Astrocyte (in vitro differentiated cells and primary cell): ENCODE measurements around the gene SLC15A5. TPM values are rescaled to one million over a fixed set of nuclear protein-coding genes. Genes with fewer than 3 reads are reported as not detected.

Source experiments
- DNase-seq: peaks from one replicate; pipeline ENCODE4 v3.0.0-alpha.2; 2010; ENCODE audit warnings: low read depth
- FAIRE-seq: peaks from 2 replicates; lab custom pipeline; 2011; peaks lifted over from hg19 to GRCh38; lab: Jason Lieb, UNC
- H2AFZ ChIP-seq: 2 replicates; pipeline ENCODE4 v1.6.0; 2012; ENCODE audit warnings: low read depth, low read length, inconsistent platforms
- H3K27ac ChIP-seq: 2 replicates; pipeline ENCODE4 v1.5.1; 2011; ENCODE audit warnings: low read depth, low read length, inconsistent platforms
- H3K27me3 ChIP-seq: 2 replicates; pipeline ENCODE4 v1.6.0; 2011; ENCODE audit warnings: low read length, inconsistent platforms; ENCODE audit not compliant: insufficient read depth
- H3K36me3 ChIP-seq: 2 replicates; pipeline ENCODE4 v1.5.1; 2011; ENCODE audit warnings: low read length, inconsistent platforms; ENCODE audit not compliant: insufficient read depth
- H3K4me1 ChIP-seq: 2 replicates; pipeline ENCODE4 v1.5.1; 2011; ENCODE audit warnings: low read length, inconsistent platforms; ENCODE audit not compliant: insufficient read depth
- H3K4me2 ChIP-seq: 2 replicates; pipeline ENCODE4 v1.6.0; 2012; ENCODE audit warnings: low read length, inconsistent platforms
- H3K4me3 ChIP-seq: 2 replicates; pipeline ENCODE4 v1.5.1; 2011; ENCODE audit warnings: low read depth, mild to moderate bottlenecking, low read length, inconsistent platforms; ENCODE audit not compliant: insufficient read depth
- H3K79me2 ChIP-seq: 2 replicates; pipeline ENCODE4 v1.6.0; 2012; ENCODE audit warnings: mild to moderate bottlenecking, low read length, inconsistent platforms; ENCODE audit not compliant: insufficient read depth
- H3K9ac ChIP-seq: 2 replicates; pipeline ENCODE4 v1.6.0; 2012; ENCODE audit warnings: mild to moderate bottlenecking, low read length, inconsistent platforms
- H3K9me3 ChIP-seq: 2 replicates; pipeline ENCODE4 v1.5.1; 2012; ENCODE audit warnings: low read depth, mild to moderate bottlenecking, low read length, inconsistent platforms; ENCODE audit not compliant: insufficient read depth
- H4K20me1 ChIP-seq: 2 replicates; pipeline ENCODE4 v1.6.0; 2012; ENCODE audit warnings: low read length, inconsistent platforms; ENCODE audit not compliant: insufficient read depth
- H3K27ac Mint-ChIP-seq: one replicate; pipeline ENCODE4 v1.8.0; 2021; ENCODE audit warnings: mild to moderate bottlenecking, mixed read lengths; ENCODE audit not compliant: unreplicated experiment
- H3K27me3 Mint-ChIP-seq: one replicate; pipeline ENCODE4 v1.8.0; 2021; ENCODE audit warnings: low read depth, mixed read lengths; ENCODE audit not compliant: unreplicated experiment
- H3K36me3 Mint-ChIP-seq: one replicate; pipeline ENCODE4 v1.8.0; 2021; ENCODE audit warnings: low read depth, mixed read lengths; ENCODE audit not compliant: unreplicated experiment
- H3K4me1 Mint-ChIP-seq: one replicate; pipeline ENCODE4 v1.8.0; 2021; ENCODE audit warnings: low read depth, mixed read lengths; ENCODE audit not compliant: unreplicated experiment
- H3K4me3 Mint-ChIP-seq: one replicate; pipeline ENCODE4 v1.8.0; 2021; ENCODE audit warnings: mild to moderate bottlenecking, moderate library complexity, mixed read lengths; ENCODE audit not compliant: unreplicated experiment
- H3K9me3 Mint-ChIP-seq: one replicate; pipeline ENCODE4 v1.8.0; 2021; ENCODE audit warnings: mild to moderate bottlenecking, mixed read lengths; ENCODE audit not compliant: unreplicated experiment
- EZH2 ChIP-seq: IDR thresholded peaks from 2 replicates; pipeline ENCODE4 v1.6.1; 2012; ENCODE audit warnings: mild to moderate bottlenecking, low read length, inconsistent platforms; ENCODE audit not compliant: insufficient read depth
- total RNA-seq: library from RNA; stranded (reverse); gene quantifications from 2 replicates; pipeline ENCODE4 v1.2.1, GENCODE V29; 2021
- TF ChIP-seq, protein P1 (sequence below): IDR thresholded peaks from 2 replicates; pipeline ENCODE4 v1.5.1; 2011; ENCODE audit warnings: low read depth, mild to moderate bottlenecking, inconsistent platforms, low read length, moderate library complexity; ENCODE audit not compliant: insufficient read depth

The SLC15A5 gene
- total RNA-seq, 1 donor from 2014 or later: not detected

DNA sequence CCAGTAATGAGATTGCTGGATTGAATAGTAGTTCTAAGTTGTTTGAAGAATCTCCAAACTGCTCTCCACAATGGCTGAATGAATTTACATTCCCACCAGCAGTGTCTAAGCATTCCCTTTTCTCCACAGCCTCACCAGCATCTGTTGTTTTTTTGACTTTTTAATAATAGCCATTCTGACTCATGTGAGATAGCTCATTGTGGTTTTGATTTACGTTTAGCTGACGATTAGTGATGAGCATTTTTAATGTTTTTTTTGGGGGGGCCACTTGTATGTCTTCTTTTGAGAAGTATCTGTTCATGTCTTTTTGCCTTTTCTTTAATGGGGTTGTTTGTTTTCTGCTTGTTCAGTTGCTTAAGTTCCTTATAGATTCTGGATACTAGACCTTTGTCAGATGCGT lies 8.1 kb upstream of the SLC15A5 start:
- H3K27me3 Mint-ChIP-seq: no peaks in the 10 kb centered on the region
- FAIRE-seq: no peak

GRCh38 chr12:16282978-16283377 lies 5.5 kb upstream of the SLC15A5 start:
- no peak overlapping the region for H3K4me3 ChIP-seq
- H3K4me3 Mint-ChIP-seq: no peak overlapping the region

More for the DNA sequence above, 8.1 kb upstream of the SLC15A5 start:
- Histone ChIP-seq H4K20me1 (no peaks in the 10 kb centered on the region), H3K4me3 (no peak overlapping the region), H3K27me3 (no peaks in the 10 kb centered on the region), H3K4me1 (no peaks in the 10 kb centered on the region), H3K79me2 (no peaks in the 10 kb centered on the region), H3K9ac (no peak overlapping the region), H3K27ac (no peak overlapping the region), H3K4me2 (no peak overlapping the region), H3K9me3 (no peaks in the 10 kb centered on the region), H2AFZ (no peak overlapping the region), H3K36me3 (no peaks in the 10 kb centered on the region)
- Mint-ChIP-seq H3K36me3 (no peaks in the 10 kb centered on the region), H3K9me3 (no peaks in the 10 kb centered on the region), H3K4me1 (peaks cover 1% of the 10 kb centered on the region), H3K4me3 (no peak overlapping the region), H3K27ac (no peak overlapping the region)
- TF ChIP-seq, protein P1, sequence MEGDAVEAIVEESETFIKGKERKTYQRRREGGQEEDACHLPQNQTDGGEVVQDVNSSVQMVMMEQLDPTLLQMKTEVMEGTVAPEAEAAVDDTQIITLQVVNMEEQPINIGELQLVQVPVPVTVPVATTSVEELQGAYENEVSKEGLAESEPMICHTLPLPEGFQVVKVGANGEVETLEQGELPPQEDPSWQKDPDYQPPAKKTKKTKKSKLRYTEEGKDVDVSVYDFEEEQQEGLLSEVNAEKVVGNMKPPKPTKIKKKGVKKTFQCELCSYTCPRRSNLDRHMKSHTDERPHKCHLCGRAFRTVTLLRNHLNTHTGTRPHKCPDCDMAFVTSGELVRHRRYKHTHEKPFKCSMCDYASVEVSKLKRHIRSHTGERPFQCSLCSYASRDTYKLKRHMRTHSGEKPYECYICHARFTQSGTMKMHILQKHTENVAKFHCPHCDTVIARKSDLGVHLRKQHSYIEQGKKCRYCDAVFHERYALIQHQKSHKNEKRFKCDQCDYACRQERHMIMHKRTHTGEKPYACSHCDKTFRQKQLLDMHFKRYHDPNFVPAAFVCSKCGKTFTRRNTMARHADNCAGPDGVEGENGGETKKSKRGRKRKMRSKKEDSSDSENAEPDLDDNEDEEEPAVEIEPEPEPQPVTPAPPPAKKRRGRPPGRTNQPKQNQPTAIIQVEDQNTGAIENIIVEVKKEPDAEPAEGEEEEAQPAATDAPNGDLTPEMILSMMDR: no peak
- no peak for TF ChIP-seq EZH2
- DNase-seq: peak; percentile 16

DNA sequence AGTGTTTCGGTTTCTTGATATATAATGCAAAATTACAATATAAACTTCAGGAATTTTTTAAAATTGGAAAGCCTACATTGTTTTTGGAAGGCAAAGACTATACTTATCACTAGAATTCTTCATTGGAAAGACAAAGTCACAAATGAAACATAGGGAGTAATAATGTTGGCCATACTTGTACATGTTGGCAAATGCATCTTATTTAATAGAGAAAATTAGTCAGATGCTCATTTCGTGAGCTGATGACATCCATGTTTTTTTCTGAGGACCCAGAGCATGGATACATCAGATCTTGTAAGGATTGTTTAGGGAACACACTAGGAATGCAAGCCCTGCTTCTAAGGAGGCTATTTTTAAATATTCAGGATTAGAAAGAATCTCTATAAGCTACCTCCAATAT lies 4.6 kb upstream of the SLC15A5 start:
- H3K9me3 Mint-ChIP-seq: no peaks in the 10 kb centered on the region

More at GRCh38 chr12:16282978-16283377, 5.5 kb upstream of the SLC15A5 start:
- Histone ChIP-seq H3K27ac (no peak overlapping the region), H4K20me1 (no peaks in the 10 kb centered on the region), H3K4me1 (no peaks in the 10 kb centered on the region), H3K4me2 (no peak overlapping the region), H3K79me2 (no peaks in the 10 kb centered on the region), H3K9ac (no peak overlapping the region), H3K36me3 (no peaks in the 10 kb centered on the region), H3K9me3 (no peaks in the 10 kb centered on the region), H3K27me3 (no peaks in the 10 kb centered on the region), H2AFZ (no peak overlapping the region)
- FAIRE-seq (no peak), DNase-seq (no peak)
- TF ChIP-seq, protein P1: no peak
- no peak for TF ChIP-seq EZH2
- Mint-ChIP-seq H3K4me1 (peaks cover 1% of the 10 kb centered on the region), H3K27me3 (no peaks in the 10 kb centered on the region), H3K27ac (no peak overlapping the region), H3K36me3 (no peaks in the 10 kb centered on the region), H3K9me3 (no peaks in the 10 kb centered on the region)

More for the DNA sequence above, 4.6 kb upstream of the SLC15A5 start:
- FAIRE-seq (no peak), DNase-seq (no peak)
- H3K27ac Mint-ChIP-seq: no peak overlapping the region
- no peak overlapping the region for H2AFZ ChIP-seq
- H3K4me1 Mint-ChIP-seq: peaks cover 1% of the 10 kb centered on the region
- no peak overlapping the region for H3K4me3 Mint-ChIP-seq
- H3K4me3 ChIP-seq: no peak overlapping the region
- no peak overlapping the region for H3K9ac ChIP-seq
- no peaks in the 10 kb centered on the region for H4K20me1 ChIP-seq
- H3K4me1 ChIP-seq: no peaks in the 10 kb centered on the region
- TF ChIP-seq, protein P1: no peak
- TF ChIP-seq EZH2: no peak
- no peaks in the 10 kb centered on the region for H3K9me3 ChIP-seq
- H3K79me2 ChIP-seq: no peaks in the 10 kb centered on the region
- no peak overlapping the region for H3K4me2 ChIP-seq
- no peaks in the 10 kb centered on the region for H3K36me3 ChIP-seq
- no peaks in the 10 kb centered on the region for H3K27me3 Mint-ChIP-seq
- no peaks in the 10 kb centered on the region for H3K27me3 ChIP-seq
- no peak overlapping the region for H3K27ac ChIP-seq
- no peaks in the 10 kb centered on the region for H3K36me3 Mint-ChIP-seq
